WTC11 (cell line): Measurements from ENCODE around the gene NBPF1. TPM values are rescaled to one million over a fixed set of nuclear protein-coding genes. Genes with fewer than 3 reads are reported as not detected.
A peak's percentile ranks its signal among the peaks of the same experiment; 100 is the strongest.
"Not testable (repeated sequence)": the region's sequence is repeated elsewhere in the genome, so short reads cannot be mapped to it uniquely, and the experiment has no call there.

Source experiments
- ATAC-seq: fragments of 200-7000 bp; cut with Tn5 transposase; 2 replicates; pipeline ENCODE4 v1.10.0; 2021; ENCODE audit warnings: mild to moderate bottlenecking, moderate library complexity
- CTCF ChIA-PET: fragments of 300-600 bp; sonication (Branson Sonifier 250); formaldehyde crosslinking; loops from one replicate; lab custom pipeline; 2021; ENCODE audit warnings: antibody characterized with exemption; lab: Charles Lee
- POLR2A ChIA-PET: fragments of 350-600 bp; sonication (Branson Sonifier 250); formaldehyde crosslinking; loops from one replicate; lab custom pipeline; 2021; ENCODE audit warnings: antibody characterized with exemption; lab: Charles Lee
- DNase-seq: peaks from one replicate; pipeline ENCODE4 v3.0.0; 2021; ENCODE audit warnings: low spot score
- H3K27ac Mint-ChIP-seq: 2 replicates; pipeline ENCODE4 v1.8.0; 2021; ENCODE audit warnings: mixed read lengths
- H3K27me3 Mint-ChIP-seq: 2 replicates; pipeline ENCODE4 v1.8.0; 2021; ENCODE audit warnings: low read depth, mild to moderate bottlenecking, moderate library complexity, mixed read lengths
- H3K36me3 Mint-ChIP-seq: 2 replicates; pipeline ENCODE4 v1.8.0; 2021; ENCODE audit warnings: mixed read lengths
- H3K4me1 Mint-ChIP-seq: 2 replicates; pipeline ENCODE4 v1.8.0; 2022; ENCODE audit warnings: mixed read lengths
- H3K4me3 Mint-ChIP-seq: 2 replicates; pipeline ENCODE4 v1.8.0; 2021; ENCODE audit warnings: mild to moderate bottlenecking, moderate library complexity, mixed read lengths
- H3K9me3 Mint-ChIP-seq: 2 replicates; pipeline ENCODE4 v1.8.0; 2021; ENCODE audit warnings: mixed read lengths
- ARID4B ChIP-seq: sonication (generic); formaldehyde crosslinking; IDR thresholded peaks from 2 replicates; pipeline ENCODE4 v1.8.0; 2023; ENCODE audit warnings: missing genetic modification reagents, mild to moderate bottlenecking, borderline replicate concordance
- CREM ChIP-seq: sonication (generic); formaldehyde crosslinking; IDR thresholded peaks from 2 replicates; pipeline ENCODE4 v1.8.1; 2022; ENCODE audit warnings: mild to moderate bottlenecking, missing genetic modification reagents, moderate library complexity
- CTCF ChIP-seq: fragments of 200-600 bp; IDR thresholded peaks from 2 replicates; pipeline ENCODE4 v1.8.0; 2022; ENCODE audit warnings: antibody characterized with exemption
- ELF4 ChIP-seq: sonication (generic); formaldehyde crosslinking; IDR thresholded peaks from 2 replicates; pipeline ENCODE4 v1.8.1; 2022; ENCODE audit warnings: low read depth, mild to moderate bottlenecking, moderate library complexity, missing genetic modification reagents
- ETV6 ChIP-seq: sonication (generic); formaldehyde crosslinking; IDR thresholded peaks from 2 replicates; pipeline ENCODE4 v1.8.1; 2022; ENCODE audit warnings: mild to moderate bottlenecking, missing genetic modification reagents
- GABPB1 ChIP-seq: sonication (generic); formaldehyde crosslinking; IDR thresholded peaks from 2 replicates; pipeline ENCODE4 v1.8.1; 2023; ENCODE audit warnings: mild to moderate bottlenecking, missing genetic modification reagents
- MAX ChIP-seq: sonication (generic); formaldehyde crosslinking; IDR thresholded peaks from 2 replicates; pipeline ENCODE4 v1.8.0; 2022; ENCODE audit warnings: mild to moderate bottlenecking, missing genetic modification reagents
- MLX ChIP-seq: sonication (generic); formaldehyde crosslinking; IDR thresholded peaks from 2 replicates; pipeline ENCODE4 v1.8.1; 2023; ENCODE audit warnings: mild to moderate bottlenecking, missing genetic modification reagents, moderate library complexity
- NFATC4 ChIP-seq: fragments of 250-450 bp; sonication (Bioruptor Pico); IDR thresholded peaks from 2 replicates; pipeline ENCODE4 v1.9.0; 2021; ENCODE audit warnings: mild to moderate bottlenecking
- RORB ChIP-seq: fragments of 250-450 bp; sonication (Bioruptor Pico); IDR thresholded peaks from 2 replicates; pipeline ENCODE4 v1.9.0; 2021; ENCODE audit warnings: mild to moderate bottlenecking
- TCF7 ChIP-seq: sonication (generic); formaldehyde crosslinking; IDR thresholded peaks from 2 replicates; pipeline ENCODE4 v1.8.0; 2022; ENCODE audit warnings: mild to moderate bottlenecking, low read depth, missing genetic modification reagents, moderate library complexity
- ZNF121 ChIP-seq: sonication (generic); formaldehyde crosslinking; IDR thresholded peaks from 2 replicates; pipeline ENCODE4 v1.8.0; 2023; ENCODE audit warnings: missing genetic modification reagents
- ZNF232 ChIP-seq: sonication (generic); formaldehyde crosslinking; IDR thresholded peaks from 2 replicates; pipeline ENCODE4 v1.8.0; 2022; ENCODE audit warnings: mild to moderate bottlenecking, missing genetic modification reagents
- total RNA-seq: library from RNA; stranded (reverse); gene quantifications from 3 replicates; pipeline ENCODE4 v1.2.3, GENCODE V29; 2021

The NBPF1 gene
- total RNA-seq, 1 experiment from 2014 or later, result 18.3 TPM

- POLR2A ChIA-PET, H3K36me3 Mint-ChIP-seq, ATAC-seq, H3K27ac Mint-ChIP-seq, H3K27me3 Mint-ChIP-seq, H3K9me3 Mint-ChIP-seq, H3K4me1 Mint-ChIP-seq, H3K4me3 Mint-ChIP-seq, DNase-seq: not testable (repeated sequence)
- CTCF ChIA-PET, result interaction anchor here (0.7 to 5.9 kb wide), 3 partner anchors 10 to 120 kb away, joined by 3 to 56 read pairs (median 3); no protein-coding TSS in a partner anchor
Measured at GRCh38 chr1:16610553-16610952, 2.8 kb downstream of the NBPF1 start.

- H3K36me3 Mint-ChIP-seq, ATAC-seq, H3K27ac Mint-ChIP-seq, H3K9me3 Mint-ChIP-seq, H3K4me1 Mint-ChIP-seq, H3K27me3 Mint-ChIP-seq, POLR2A ChIA-PET, H3K4me3 Mint-ChIP-seq: not testable (repeated sequence)
- CTCF ChIA-PET, result interaction anchor here (1.0 to 5.9 kb wide), 3 partner anchors 11 to 15 kb away, joined by 3 to 56 read pairs (median 8); no protein-coding TSS in a partner anchor
- peak; percentile 10 for DNase-seq
Measured at GRCh38 chr1:16609761-16610160, 3.6 kb downstream of the NBPF1 start.

GRCh38 chr1:16608838-16609560, 4.4 kb downstream of the NBPF1 start:
- H3K27ac Mint-ChIP-seq, result no peak overlapping the region
- no peak overlapping the region for H3K4me3 Mint-ChIP-seq
- H3K27me3 Mint-ChIP-seq, result no peaks in the 10 kb centered on the region
- POLR2A ChIA-PET, result no interaction called here
- H3K9me3 Mint-ChIP-seq, result no peaks in the 10 kb centered on the region
- DNase-seq (no peak), ATAC-seq (no peak)
- CTCF ChIA-PET, result interaction anchor here (0.9 to 5.9 kb wide), 4 partner anchors 12 to 90 kb away, joined by 3 to 56 read pairs (median 6); no protein-coding TSS in a partner anchor
- no peaks in the 10 kb centered on the region for H3K4me1 Mint-ChIP-seq
- H3K36me3 Mint-ChIP-seq, result no peaks in the 10 kb centered on the region
- TF ChIP-seq MAX (CRISPR knock-in tag) (no peak), ZNF121 (CRISPR knock-in tag) (peak; percentile 86)

GRCh38 chr1:16607853-16608815, 5.2 kb downstream of the NBPF1 start:
- H3K4me1 Mint-ChIP-seq, H3K9me3 Mint-ChIP-seq, DNase-seq, POLR2A ChIA-PET, H3K4me3 Mint-ChIP-seq: not testable (repeated sequence)
- TF ChIP-seq GABPB1 (CRISPR knock-in tag) (peak; percentile 76), TCF7 (0 out of 2 replicates have a peak, but pooled peaks have one; percentile 26)
- TF ChIP-seq, all 79 proteins: peak for 2; not testable (repeated sequence) for 77
- CTCF ChIA-PET, result interaction anchor here (0.9 to 5.9 kb wide), 4 partner anchors 12 to 91 kb away, joined by 3 to 56 read pairs (median 6); no protein-coding TSS in a partner anchor
- ATAC-seq, H3K27ac Mint-ChIP-seq, H3K36me3 Mint-ChIP-seq, H3K27me3 Mint-ChIP-seq: not testable (repeated sequence)

GRCh38 chr1:16607433-16607851, 5.9 kb downstream of the NBPF1 start:
- no peaks in the 10 kb centered on the region for H3K36me3 Mint-ChIP-seq
- no peak for DNase-seq
- TF ChIP-seq ETV6 (CRISPR knock-in tag) (no peak), ARID4B (CRISPR knock-in tag) (no peak), CREM (no peak), CTCF (no peak), MLX (CRISPR knock-in tag) (no peak), ZNF232 (no peak), MAX (CRISPR knock-in tag) (no peak), RORB (CRISPR knock-in tag) (no peak), ELF4 (CRISPR knock-in tag) (no peak), NFATC4 (CRISPR knock-in tag) (no peak)
- ChIA-PET CTCF (interaction anchor here (5.9 kb wide), 1 partner anchor 13 kb away, joined by 56 read pairs; no protein-coding TSS in a partner anchor), POLR2A (no interaction called here)
- no peaks in the 10 kb centered on the region for H3K9me3 Mint-ChIP-seq
- no peak for ATAC-seq
- H3K27me3 Mint-ChIP-seq, result no peaks in the 10 kb centered on the region
- H3K27ac Mint-ChIP-seq, result no peak overlapping the region
- H3K4me1 Mint-ChIP-seq, result no peaks in the 10 kb centered on the region
- no peak overlapping the region for H3K4me3 Mint-ChIP-seq
